Kidney (tissue), 14 donors: ENCODE data around the gene NRXN3. TPM values are rescaled to one million over a fixed set of nuclear protein-coding genes. Genes with fewer than 3 reads are reported as not detected.

Experiments
- DNase-seq, 5 donors: peaks; one replicate each; pipeline ENCODE4 v3.0.0-alpha.2; 2013 to 2020
- FAIRE-seq: peaks from 2 replicates; lab custom pipeline; 2012; peaks lifted over from hg19 to GRCh38; lab: Jason Lieb, UNC
- H3K27ac ChIP-seq, 2 donors: one replicate each; pipeline ENCODE4 v1.7.0; 2013; ENCODE audit warnings: low read depth in 2 of 2, low read length in 2 of 2, inconsistent platforms in 1 of 2
- H3K27me3 ChIP-seq: one replicate; pipeline ENCODE4 v1.7.1; 2013; ENCODE audit warnings: low read length, inconsistent platforms; ENCODE audit not compliant: control insufficient read depth, insufficient read depth
- H3K36me3 ChIP-seq, 3 donors: one replicate each; pipeline versions ENCODE4 v1.7.0 to v1.7.1; 2013; ENCODE audit warnings: low read length in 3 of 3, control low read depth in 1 of 3, inconsistent platforms in 1 of 3; ENCODE audit not compliant: insufficient read depth in 3 of 3, control insufficient read depth in 2 of 3
- H3K4me1 ChIP-seq, 3 donors: one replicate each; pipeline versions ENCODE4 v1.7.0 to v1.7.1; 2013; ENCODE audit warnings: low read length in 3 of 3, inconsistent platforms in 1 of 3, low read depth in 1 of 3; ENCODE audit not compliant: control insufficient read depth in 2 of 3, insufficient read depth in 2 of 3
- H3K4me3 ChIP-seq, 3 donors: one replicate each; pipeline versions ENCODE4 v1.7.0 to v1.8.1; 2013; ENCODE audit warnings: low read length in 3 of 3, control low read depth in 1 of 3, inconsistent platforms in 1 of 3
- H3K9ac ChIP-seq, 3 donors: one replicate each; pipeline versions ENCODE4 v1.7.0 to v1.7.1; 2013; ENCODE audit warnings: low read length in 3 of 3, control low read depth in 1 of 3, inconsistent platforms in 1 of 3
- H3K9me3 ChIP-seq, 3 donors: one replicate each; pipeline versions ENCODE4 v1.7.0 to v1.7.1; 2013; ENCODE audit warnings: low read length in 3 of 3, control low read depth in 1 of 3, inconsistent platforms in 1 of 3; ENCODE audit not compliant: control insufficient read depth in 2 of 3, insufficient read depth in 1 of 3
- intact Hi-C: fragments of 100-400 bp; cut with DNase I; formaldehyde crosslinking; loops from one replicate; pipeline ENCODE4 v1.11.1; 2022
- polyA plus RNA-seq: library from polyadenylated mRNA; stranded (reverse); fragments of 350-450 nt; fragmentation: Illumina TruSeq; extraction: RNeasy Lipid Tissue Mini Kit (QIAGEN cat#74804); gene quantifications from one replicate; pipeline ENCODE4 v1.2.3, GENCODE V29; 2014; ENCODE audit warnings: low read depth, low replicate concordance; ENCODE audit not compliant: insufficient read depth
- total RNA-seq: library from RNA; stranded (reverse); fragmentation: NEBNext Ultra II Directional; extraction: Animal tissue kit (Norgen Biotek cat#: 25700); gene quantifications from one replicate; pipeline ENCODE4 v1.2.1, GENCODE V29; 2021
- TF ChIP-seq, protein P1 (sequence below): IDR thresholded peaks from 3 replicates; pipeline ENCODE4 v1.5.1; 2012; ENCODE audit warnings: mild to moderate bottlenecking, moderate library complexity, borderline replicate concordance; ENCODE audit not compliant: insufficient read depth; ENCODE audit errors: extremely low read depth
- donor health status: control.
- donor health status: control.
- donor health status: control.
- donor health status: control.
- donor health status: control.
- donor health status: DM: yes; HTN: yes; CAD: no.
- donor health status: Normal renal cell carcinoma (clear cell type).

NRXN3 gene
- total and polyA plus RNA-seq, 2 donors from 2014 or later, result 1.5 to 2.4 TPM

DNA sequence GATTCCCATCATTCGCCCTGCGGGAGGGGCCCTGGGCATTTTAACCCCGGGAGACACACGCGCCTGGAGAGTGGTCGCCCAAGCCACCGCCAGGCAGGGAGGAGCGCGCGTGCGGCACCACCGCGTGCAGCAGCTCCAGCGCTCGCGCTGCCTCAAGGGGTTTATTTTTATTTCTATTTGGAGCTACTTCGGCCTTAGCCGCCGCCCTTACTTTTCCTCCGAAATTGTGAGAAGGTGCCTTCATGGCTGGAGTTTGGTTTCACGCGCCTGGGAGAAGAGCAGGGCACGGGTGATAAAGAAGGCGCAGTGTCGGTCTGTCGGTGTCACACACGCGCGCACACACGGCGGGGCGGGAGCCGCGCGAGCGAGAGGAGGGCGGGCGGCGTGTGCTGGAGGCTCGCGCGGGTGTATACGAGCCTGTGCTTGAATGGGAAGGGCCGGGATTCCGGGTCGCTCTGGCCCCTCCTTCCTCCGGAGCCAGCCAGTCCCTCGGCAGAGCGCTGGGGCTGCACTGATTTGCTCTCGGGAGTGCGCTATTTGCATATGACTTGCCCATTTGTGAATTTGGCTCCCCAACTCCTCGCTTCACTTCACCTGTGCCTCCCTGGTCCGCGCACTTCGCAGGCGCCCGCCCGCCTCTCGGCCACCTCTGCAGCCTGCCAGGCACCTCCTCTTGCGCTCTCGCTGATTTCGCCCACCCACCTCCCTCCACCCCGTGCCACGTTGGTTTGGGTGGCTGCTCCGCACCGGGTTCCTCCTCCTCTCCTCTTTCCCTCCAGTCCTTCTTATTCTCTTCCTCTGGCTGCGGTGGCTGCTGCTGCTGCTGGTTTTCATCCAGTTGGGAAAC is 1108.8 kb downstream of the NRXN3 start:
- no peaks in the 10 kb centered on the region for H3K36me3 ChIP-seq
- peak overlapping the region; percentile 27 to 35 (median 34) for H3K9ac ChIP-seq
- DNase-seq, result peak; percentile 93 to 96 (median 96)
- H3K27me3 ChIP-seq, result peaks cover 8% of the 10 kb centered on the region
- peaks cover 0 to 15% (median 5%) of the 10 kb centered on the region in 3 donors for H3K4me1 ChIP-seq
- intact Hi-C loops, result no loop called here
- no peak overlapping the region for H3K27ac ChIP-seq
- TF ChIP-seq, protein P1, sequence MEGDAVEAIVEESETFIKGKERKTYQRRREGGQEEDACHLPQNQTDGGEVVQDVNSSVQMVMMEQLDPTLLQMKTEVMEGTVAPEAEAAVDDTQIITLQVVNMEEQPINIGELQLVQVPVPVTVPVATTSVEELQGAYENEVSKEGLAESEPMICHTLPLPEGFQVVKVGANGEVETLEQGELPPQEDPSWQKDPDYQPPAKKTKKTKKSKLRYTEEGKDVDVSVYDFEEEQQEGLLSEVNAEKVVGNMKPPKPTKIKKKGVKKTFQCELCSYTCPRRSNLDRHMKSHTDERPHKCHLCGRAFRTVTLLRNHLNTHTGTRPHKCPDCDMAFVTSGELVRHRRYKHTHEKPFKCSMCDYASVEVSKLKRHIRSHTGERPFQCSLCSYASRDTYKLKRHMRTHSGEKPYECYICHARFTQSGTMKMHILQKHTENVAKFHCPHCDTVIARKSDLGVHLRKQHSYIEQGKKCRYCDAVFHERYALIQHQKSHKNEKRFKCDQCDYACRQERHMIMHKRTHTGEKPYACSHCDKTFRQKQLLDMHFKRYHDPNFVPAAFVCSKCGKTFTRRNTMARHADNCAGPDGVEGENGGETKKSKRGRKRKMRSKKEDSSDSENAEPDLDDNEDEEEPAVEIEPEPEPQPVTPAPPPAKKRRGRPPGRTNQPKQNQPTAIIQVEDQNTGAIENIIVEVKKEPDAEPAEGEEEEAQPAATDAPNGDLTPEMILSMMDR, result no peak
- H3K9me3 ChIP-seq, result no peaks in the 10 kb centered on the region
- no peak for FAIRE-seq
- peak overlapping the region; percentile 52 to 59 (median 59) for H3K4me3 ChIP-seq

GRCh38 chr14:79279645-79280597 is 1109.7 kb downstream of the NRXN3 start:
- Histone ChIP-seq H3K4me1 (peaks cover 0 to 15% (median 5%) of the 10 kb centered on the region in 3 donors), H3K9me3 (no peaks in the 10 kb centered on the region), H3K27ac (no peak overlapping the region), H3K36me3 (no peaks in the 10 kb centered on the region), H3K9ac (peak overlapping the region in 2 of 3 donors; percentile 34 to 35), H3K4me3 (peak overlapping the region; percentile 52 to 59 (median 59)), H3K27me3 (peaks cover 8% of the 10 kb centered on the region)
- DNase-seq (peak in 3 of 5 donors; percentile 13 to 79 (median 56)), FAIRE-seq (no peak)
- TF ChIP-seq, protein P1, result no peak
- intact Hi-C loops, result no loop called here

DNA sequence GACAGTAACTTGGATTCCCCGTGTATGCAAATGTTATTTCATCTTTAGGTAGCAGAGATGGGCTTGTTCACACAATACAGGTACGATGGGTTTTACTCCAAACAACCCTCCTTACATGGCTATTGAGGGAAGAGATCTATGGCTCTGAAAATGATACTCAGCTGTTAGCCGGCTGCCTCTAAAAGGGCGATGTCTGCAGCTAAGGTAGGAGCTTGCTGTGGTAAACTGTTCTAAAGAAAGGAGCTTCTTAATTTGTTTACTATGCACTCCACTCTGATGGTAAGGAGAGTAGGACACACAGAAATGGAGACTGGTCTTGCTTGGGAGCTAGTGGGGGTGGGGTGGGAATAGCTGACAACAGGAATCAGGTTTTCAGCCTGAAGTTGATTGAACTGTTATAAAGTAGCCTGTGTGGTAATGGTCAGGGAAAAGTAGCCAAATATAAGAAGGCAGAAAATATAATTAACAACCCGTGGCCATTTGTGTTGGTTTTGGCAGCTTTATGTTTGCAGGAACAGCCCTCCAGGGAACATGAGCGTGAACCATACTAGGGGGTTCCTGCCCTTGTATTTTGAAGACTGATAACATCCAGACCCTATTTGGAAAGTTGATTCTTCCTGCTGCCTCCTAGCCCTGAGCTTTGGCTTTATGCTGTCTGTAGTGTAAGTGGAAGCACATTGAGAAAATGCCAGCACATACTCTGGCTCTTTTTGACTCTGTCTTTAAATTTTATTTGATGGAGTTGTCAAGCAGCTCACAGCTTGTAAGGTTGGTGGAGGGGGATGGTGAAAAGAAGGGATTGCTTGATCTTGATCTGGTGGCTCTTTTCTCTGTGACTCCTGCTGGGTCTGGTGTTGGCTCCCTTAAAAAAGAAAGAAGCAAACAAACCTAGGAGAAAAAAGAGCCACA is 1111.3 kb downstream of the NRXN3 start:
- intact Hi-C loops, result no loop called here
- DNase-seq, result peak in 4 of 5 donors; percentile 41 to 80 (median 62)
- no peak overlapping the region for H3K9ac ChIP-seq
- H3K36me3 ChIP-seq, result no peaks in the 10 kb centered on the region
- peak overlapping the region in 1 of 3 donors; percentile 42 for H3K4me3 ChIP-seq
- H3K9me3 ChIP-seq, result no peaks in the 10 kb centered on the region
- H3K27ac ChIP-seq, result no peak overlapping the region
- FAIRE-seq, result no peak
- peaks cover 8% of the 10 kb centered on the region for H3K27me3 ChIP-seq
- TF ChIP-seq, protein P1, result no peak
- peaks cover 0 to 15% (median 5%) of the 10 kb centered on the region in 3 donors for H3K4me1 ChIP-seq
